ENCODE data around the gene RSL24D1. TPM values are rescaled to one million over a fixed set of nuclear protein-coding genes. Genes with fewer than 3 reads are reported as not detected.

Gene RSL24D1
- total RNA-seq, 1 experiment from 2014 or later = 87.0 TPM

DNA sequence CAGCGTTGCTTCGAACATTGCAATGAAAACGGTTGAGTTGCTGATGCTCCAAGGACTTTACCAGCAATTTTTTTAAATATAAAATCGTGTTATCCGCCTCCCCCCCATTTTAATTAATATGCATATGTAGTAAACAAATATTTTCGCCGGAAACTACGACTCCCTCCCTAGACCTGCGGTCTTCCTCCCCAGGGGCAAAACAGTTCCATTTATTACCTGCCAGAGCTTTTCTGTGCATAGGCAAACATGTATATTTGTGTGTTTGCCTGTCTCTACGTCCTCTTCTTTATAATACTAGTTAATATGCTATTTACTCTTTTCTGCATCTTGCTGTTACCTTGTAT is 593 bp upstream of the RSL24D1 start:
- TF ChIP-seq, protein P1, sequence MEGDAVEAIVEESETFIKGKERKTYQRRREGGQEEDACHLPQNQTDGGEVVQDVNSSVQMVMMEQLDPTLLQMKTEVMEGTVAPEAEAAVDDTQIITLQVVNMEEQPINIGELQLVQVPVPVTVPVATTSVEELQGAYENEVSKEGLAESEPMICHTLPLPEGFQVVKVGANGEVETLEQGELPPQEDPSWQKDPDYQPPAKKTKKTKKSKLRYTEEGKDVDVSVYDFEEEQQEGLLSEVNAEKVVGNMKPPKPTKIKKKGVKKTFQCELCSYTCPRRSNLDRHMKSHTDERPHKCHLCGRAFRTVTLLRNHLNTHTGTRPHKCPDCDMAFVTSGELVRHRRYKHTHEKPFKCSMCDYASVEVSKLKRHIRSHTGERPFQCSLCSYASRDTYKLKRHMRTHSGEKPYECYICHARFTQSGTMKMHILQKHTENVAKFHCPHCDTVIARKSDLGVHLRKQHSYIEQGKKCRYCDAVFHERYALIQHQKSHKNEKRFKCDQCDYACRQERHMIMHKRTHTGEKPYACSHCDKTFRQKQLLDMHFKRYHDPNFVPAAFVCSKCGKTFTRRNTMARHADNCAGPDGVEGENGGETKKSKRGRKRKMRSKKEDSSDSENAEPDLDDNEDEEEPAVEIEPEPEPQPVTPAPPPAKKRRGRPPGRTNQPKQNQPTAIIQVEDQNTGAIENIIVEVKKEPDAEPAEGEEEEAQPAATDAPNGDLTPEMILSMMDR (conservative IDR thresholded peaks at IDR 0.05) = no peak; the same call in 1 of the 2 replicates
- TF ChIP-seq EZH2 (IDR thresholded peaks at IDR 0.05; ENCODE audit: low read depth) = no peak
- H3K9me3 ChIP-seq (ENCODE audit: insufficient read depth, low read depth) = no peaks in the 10 kb centered on the region
- peaks cover 8% of the 10 kb centered on the region; the same call in 1 of the 2 replicates for H3K36me3 ChIP-seq (ENCODE audit: low read depth)
- BruUV-seq (replicated peaks) = no TSS peak
- peak overlapping the region; percentile 95 for H3K27ac ChIP-seq
- ChIA-PET POLR2A (ENCODE audit: unreplicated experiment) (interaction anchor here (0.7 to 0.8 kb wide), 2 partner anchors 345 to 1662 kb away, joined by 3 read pairs; no protein-coding TSS in a partner anchor), CTCF (interaction anchor here (0.5 to 1.0 kb wide), 2 partner anchors 20 to 88 kb away, joined by 3 to 7 read pairs; no protein-coding TSS in a partner anchor)
- peak overlapping the region; percentile 81 for H3K4me2 ChIP-seq
- intact Hi-C loops (cut with micrococcal nuclease; ENCODE audit: unreplicated experiment) = loop anchor here (5.0 to 10.0 kb wide), 2 partner anchors 95 to 207 kb away; partner anchors contain the start of genes CCPG1 and PIERCE2
- H3K9me2 ChIP-seq (ENCODE audit: insufficient read depth) = no peaks in the 10 kb centered on the region
- DNase-seq = no peak
- H3K4me1 ChIP-seq (replicated peaks; ENCODE audit: insufficient read depth) = peaks cover 29% of the 10 kb centered on the region
- no peaks in the 10 kb centered on the region for H3K27me3 ChIP-seq (ENCODE audit: insufficient read depth, low read depth)
- H4K20me1 ChIP-seq (ENCODE audit: insufficient read depth) = peaks cover 23% of the 10 kb centered on the region
- H3F3A ChIP-seq (ENCODE audit: insufficient read depth, low read depth) = no peaks in the 10 kb centered on the region
- H3K4me3 ChIP-seq = peak overlapping the region; percentile 99
- peaks cover 44% of the 10 kb centered on the region for H3K79me2 ChIP-seq (ENCODE audit: low read depth)
- H2AFZ ChIP-seq = peak overlapping the region; percentile 90

DNA sequence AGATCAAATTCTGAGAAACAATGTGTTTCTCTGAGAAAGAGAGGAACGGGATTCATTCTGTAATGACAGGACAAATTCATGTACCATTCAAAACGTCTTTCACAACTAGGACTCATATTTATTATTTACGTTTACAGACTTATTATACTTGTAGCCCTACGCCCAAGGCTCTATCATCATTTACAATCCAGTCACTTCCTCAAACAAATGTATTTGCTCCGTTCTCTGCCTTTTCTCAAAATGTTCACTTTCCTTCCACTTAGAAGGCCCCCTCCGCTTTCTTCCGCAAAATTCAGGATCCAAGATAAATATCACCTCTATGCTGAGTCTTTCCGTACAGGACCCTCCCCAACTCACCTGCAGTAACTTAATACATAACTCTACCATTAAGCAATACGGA is 745 bp downstream of the RSL24D1 start:
- H2AFZ ChIP-seq = peak overlapping the region; percentile 86
- intact Hi-C loops (cut with micrococcal nuclease; ENCODE audit: unreplicated experiment) = loop anchor here (5.0 to 10.0 kb wide), 2 partner anchors 96 to 209 kb away; partner anchors contain the start of genes CCPG1 and PIERCE2
- CTCF ChIA-PET = no interaction called here

DNA sequence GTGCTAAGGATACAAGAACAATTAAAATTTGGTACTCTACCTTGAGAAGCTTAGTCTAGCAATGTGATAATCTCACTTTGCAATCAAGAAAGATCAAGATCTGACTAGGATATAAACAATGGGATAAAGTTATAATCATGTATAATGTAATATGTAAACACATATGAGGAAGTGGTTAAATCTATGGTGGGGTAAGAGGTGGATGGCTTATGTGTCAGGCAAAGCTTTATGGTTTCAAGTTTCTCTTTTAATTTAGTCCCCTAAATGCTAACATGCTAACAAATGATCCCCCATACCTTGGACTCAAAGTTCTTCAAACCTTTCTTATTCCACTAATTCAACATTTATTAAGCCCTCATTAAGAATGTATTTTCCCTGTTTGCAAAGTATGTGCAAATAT is 2.5 kb downstream of the RSL24D1 start:
- TF ChIP-seq EZH2 (IDR thresholded peaks at IDR 0.05; ENCODE audit: low read depth) = no peak
- TF ChIP-seq, protein P1 (conservative IDR thresholded peaks at IDR 0.05) = no peak
- no peaks in the 10 kb centered on the region for H3K9me3 ChIP-seq (ENCODE audit: insufficient read depth, low read depth)
- peaks cover 69% of the 10 kb centered on the region for H3K79me2 ChIP-seq (ENCODE audit: low read depth)
- POLR2A ChIA-PET (ENCODE audit: unreplicated experiment) = no interaction called here
- H3F3A ChIP-seq (ENCODE audit: insufficient read depth, low read depth) = peaks cover 4% of the 10 kb centered on the region; the same call in 1 of the 2 replicates
- intact Hi-C loops (cut with micrococcal nuclease; ENCODE audit: unreplicated experiment) = loop anchor here (10.0 kb wide), 1 partner anchor 211 kb away; the partner anchor contains the start of genes CCPG1 and PIERCE2
- H3K4me1 ChIP-seq (replicated peaks; ENCODE audit: insufficient read depth) = peaks cover 29% of the 10 kb centered on the region
- H3K27me3 ChIP-seq (ENCODE audit: insufficient read depth, low read depth) = no peaks in the 10 kb centered on the region
- no peaks in the 10 kb centered on the region for H3K9me2 ChIP-seq (ENCODE audit: insufficient read depth)
- CTCF ChIA-PET = no interaction called here
- H3K4me2 ChIP-seq = peak overlapping the region; percentile 93
- H2AFZ ChIP-seq = no peak overlapping the region
- BruUV-seq (replicated peaks) = no TSS peak
- no peak overlapping the region for H3K27ac ChIP-seq
- H3K36me3 ChIP-seq (ENCODE audit: low read depth) = peaks cover 28% of the 10 kb centered on the region
- H4K20me1 ChIP-seq (ENCODE audit: insufficient read depth) = peaks cover 44% of the 10 kb centered on the region
- peak overlapping the region; percentile 99; the same call in 1 of the 2 replicates for H3K4me3 ChIP-seq
- DNase-seq = no peak

More for the DNA sequence above, 745 bp downstream of the RSL24D1 start:
- no peaks in the 10 kb centered on the region for H3K9me3 ChIP-seq (ENCODE audit: insufficient read depth, low read depth)
- H3K27me3 ChIP-seq (ENCODE audit: insufficient read depth, low read depth) = no peaks in the 10 kb centered on the region
- H3K36me3 ChIP-seq (ENCODE audit: low read depth) = peaks cover 20% of the 10 kb centered on the region
- no peak for TF ChIP-seq EZH2 (IDR thresholded peaks at IDR 0.05; ENCODE audit: low read depth)
- TF ChIP-seq, protein P1 (conservative IDR thresholded peaks at IDR 0.05) = no peak
- H3K4me3 ChIP-seq = peak overlapping the region; percentile 99
- no peak for DNase-seq
- no TSS peak for BruUV-seq (replicated peaks)
- peaks cover 2% of the 10 kb centered on the region; the same call in 1 of the 2 replicates for H3F3A ChIP-seq (ENCODE audit: insufficient read depth, low read depth)
- peak overlapping the region; percentile 95 for H3K27ac ChIP-seq
- H3K9me2 ChIP-seq (ENCODE audit: insufficient read depth) = no peaks in the 10 kb centered on the region
- peaks cover 57% of the 10 kb centered on the region for H3K79me2 ChIP-seq (ENCODE audit: low read depth)
- POLR2A ChIA-PET (ENCODE audit: unreplicated experiment) = no interaction called here
- H3K4me1 ChIP-seq (replicated peaks; ENCODE audit: insufficient read depth) = peaks cover 29% of the 10 kb centered on the region
- H4K20me1 ChIP-seq (ENCODE audit: insufficient read depth) = peaks cover 37% of the 10 kb centered on the region
- H3K4me2 ChIP-seq = peak overlapping the region; percentile 93
